ENCODE data around the gene RHOA.
"Not testable (repeated sequence)": the region's sequence is repeated elsewhere in the genome, so short reads cannot be mapped to it uniquely, and the experiment has no call there.

Gene RHOA

DNA sequence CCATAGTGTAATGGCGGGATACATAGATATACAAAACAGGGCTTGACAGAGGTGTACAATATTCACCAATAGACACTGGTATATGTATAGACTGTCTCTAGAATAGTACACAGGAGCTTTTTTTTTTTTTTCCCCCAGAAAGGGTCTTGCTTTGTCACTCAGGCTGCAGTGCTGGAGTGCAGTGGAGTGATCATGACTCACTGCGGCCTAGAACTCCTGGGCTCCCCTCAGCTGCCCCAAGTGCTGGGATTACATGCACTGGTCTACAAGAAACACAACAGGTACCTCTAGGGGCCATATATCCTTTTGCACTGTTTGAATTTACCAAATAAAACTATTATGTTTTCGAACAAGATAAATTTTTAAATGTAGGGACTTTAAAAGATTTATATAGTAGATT, 12.3 kb downstream of the RHOA start:
- peak; percentile 63 for DNase-seq
- Histone ChIP-seq H3K36me3 (ENCODE audit: control insufficient read depth in 1 of 2, insufficient read depth in 2 of 2, low read depth in 1 of 2, low read length in 2 of 2) (peaks cover 24 to 37% of the 10 kb centered on the region in 2 experiments), H3K18ac (ENCODE audit: low read depth in 1 of 2, low read length in 2 of 2) (no peak overlapping the region), H2BK12ac (ENCODE audit: low read length in 2 of 2) (no peak overlapping the region), H3K4me1 (ENCODE audit: control insufficient read depth, insufficient read depth, low read depth, low read length) (peaks cover 5% of the 10 kb centered on the region), H2BK15ac (ENCODE audit: low read depth, poor library complexity, severe bottlenecking) (no peak overlapping the region), H3K14ac (ENCODE audit: low read length in 2 of 2) (no peak overlapping the region), H2AFZ (ENCODE audit: low read depth, low read length) (no peak overlapping the region), H3K9me3 (ENCODE audit: control insufficient read depth, low read length) (no peaks in the 10 kb centered on the region), H2AK5ac (ENCODE audit: low read length, severe bottlenecking) (no peak overlapping the region), H4K8ac (ENCODE audit: low read length) (no peak overlapping the region), H3K79me1 (replicated peaks; ENCODE audit: low read length, poor library complexity, severe bottlenecking) (no peaks in the 10 kb centered on the region), H3K27me3 (ENCODE audit: control insufficient read depth in 1 of 2, insufficient read depth in 1 of 2, low read length in 2 of 2) (no peaks in the 10 kb centered on the region), H3K9ac (ENCODE audit: low read length) (no peak overlapping the region), H3K4me3 (ENCODE audit: insufficient read depth in 1 of 2, low read depth in 1 of 2, low read length in 2 of 2) (no peak overlapping the region), H3K27ac (ENCODE audit: low read length, poor library complexity, severe bottlenecking) (peak overlapping the region; percentile 29), H3K4ac (ENCODE audit: low read depth in 1 of 2, low read length in 2 of 2) (no peak overlapping the region), H2BK5ac (ENCODE audit: low read depth, low read length, poor library complexity, severe bottlenecking) (no peak overlapping the region), H3K23ac (ENCODE audit: low read length in 2 of 2) (no peak overlapping the region), H2BK120ac (ENCODE audit: low read depth, low read length) (no peak overlapping the region), H4K91ac (ENCODE audit: low read length) (no peak overlapping the region), H3K4me2 (ENCODE audit: low read length, poor library complexity, severe bottlenecking) (no peak overlapping the region)
- 84% methylated on average over 1 of the region's 3 CpGs for WGBS

GRCh38 chr3:49397470-49397869, 14.3 kb downstream of the RHOA start:
- WGBS = 84% methylated on average over 3 of the region's 4 CpGs
- H3K14ac ChIP-seq (ENCODE audit: low read length in 2 of 2) = no peak overlapping the region
- no peak overlapping the region for H3K18ac ChIP-seq (ENCODE audit: low read depth in 1 of 2, low read length in 2 of 2)
- DNase-seq = peak; percentile 52
- H3K9me3 ChIP-seq (ENCODE audit: control insufficient read depth, low read length) = no peaks in the 10 kb centered on the region
- no peak overlapping the region for H2AK5ac ChIP-seq (ENCODE audit: low read length, severe bottlenecking)
- no peak overlapping the region for H3K23ac ChIP-seq (ENCODE audit: low read length in 2 of 2)
- H3K4me1 ChIP-seq (ENCODE audit: control insufficient read depth, insufficient read depth, low read depth, low read length) = peaks cover 4% of the 10 kb centered on the region
- no peak overlapping the region for H3K27ac ChIP-seq (ENCODE audit: low read length, poor library complexity, severe bottlenecking)
- H3K4ac ChIP-seq (ENCODE audit: low read depth in 1 of 2, low read length in 2 of 2) = no peak overlapping the region
- no peak overlapping the region for H3K4me2 ChIP-seq (ENCODE audit: low read length, poor library complexity, severe bottlenecking)
- no peaks in the 10 kb centered on the region for H3K27me3 ChIP-seq (ENCODE audit: control insufficient read depth in 1 of 2, insufficient read depth in 1 of 2, low read length in 2 of 2)
- H3K79me1 ChIP-seq (replicated peaks; ENCODE audit: low read length, poor library complexity, severe bottlenecking) = no peaks in the 10 kb centered on the region
- no peak overlapping the region for H3K4me3 ChIP-seq (ENCODE audit: insufficient read depth in 1 of 2, low read depth in 1 of 2, low read length in 2 of 2)
- H2BK12ac ChIP-seq (ENCODE audit: low read length in 2 of 2) = no peak overlapping the region
- no peak overlapping the region for H4K91ac ChIP-seq (ENCODE audit: low read length)
- H2BK15ac ChIP-seq (ENCODE audit: low read depth, poor library complexity, severe bottlenecking) = no peak overlapping the region
- no peak overlapping the region for H3K9ac ChIP-seq (ENCODE audit: low read length)
- H2BK5ac ChIP-seq (ENCODE audit: low read depth, low read length, poor library complexity, severe bottlenecking) = no peak overlapping the region
- peaks cover 21 to 31% of the 10 kb centered on the region in 2 experiments for H3K36me3 ChIP-seq (ENCODE audit: control insufficient read depth in 1 of 2, insufficient read depth in 2 of 2, low read depth in 1 of 2, low read length in 2 of 2)
- H4K8ac ChIP-seq (ENCODE audit: low read length) = no peak overlapping the region
- no peak overlapping the region for H2BK120ac ChIP-seq (ENCODE audit: low read depth, low read length)
- no peak overlapping the region for H2AFZ ChIP-seq (ENCODE audit: low read depth, low read length)

DNA sequence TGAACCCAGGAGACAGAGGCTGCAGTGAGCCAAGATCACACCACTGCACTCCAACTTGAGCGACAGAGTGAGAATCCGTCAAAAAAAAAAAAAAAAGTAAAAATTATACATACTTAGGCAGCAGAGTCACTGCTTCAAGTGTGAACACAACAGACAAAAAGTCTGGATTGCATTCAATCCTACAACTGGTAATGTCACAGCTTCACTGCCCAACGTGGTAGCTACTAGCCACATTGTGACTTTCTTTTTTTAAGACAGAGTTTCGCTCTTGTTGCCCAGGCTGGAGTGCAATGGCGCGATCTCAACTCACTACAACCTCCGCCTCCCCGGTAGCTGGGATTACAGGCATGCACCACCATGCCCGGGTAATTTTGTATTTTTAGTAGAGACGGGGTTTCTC, 20.5 kb downstream of the RHOA start:
- H3K79me1 ChIP-seq (replicated peaks; ENCODE audit: low read length, poor library complexity, severe bottlenecking); H3K4me2 ChIP-seq (ENCODE audit: low read length, poor library complexity, severe bottlenecking); H3K23ac ChIP-seq (ENCODE audit: low read length in 2 of 2); H4K8ac ChIP-seq (ENCODE audit: low read length); H4K91ac ChIP-seq (ENCODE audit: low read length); H3K4ac ChIP-seq (ENCODE audit: low read depth in 1 of 2, low read length in 2 of 2); H3K9me3 ChIP-seq (ENCODE audit: control insufficient read depth, low read length); H2AK5ac ChIP-seq (ENCODE audit: low read length, severe bottlenecking); H3K27me3 ChIP-seq (ENCODE audit: control insufficient read depth in 1 of 2, insufficient read depth in 1 of 2, low read length in 2 of 2); H3K4me1 ChIP-seq (ENCODE audit: control insufficient read depth, insufficient read depth, low read depth, low read length); H3K18ac ChIP-seq (ENCODE audit: low read depth in 1 of 2, low read length in 2 of 2); H2BK120ac ChIP-seq (ENCODE audit: low read depth, low read length); H2BK12ac ChIP-seq (ENCODE audit: low read length in 2 of 2); H2AFZ ChIP-seq (ENCODE audit: low read depth, low read length); H2BK15ac ChIP-seq (ENCODE audit: low read depth, poor library complexity, severe bottlenecking); H3K14ac ChIP-seq (ENCODE audit: low read length in 2 of 2); H3K4me3 ChIP-seq (ENCODE audit: insufficient read depth in 1 of 2, low read depth in 1 of 2, low read length in 2 of 2); DNase-seq; H3K9ac ChIP-seq (ENCODE audit: low read length); H3K27ac ChIP-seq (ENCODE audit: low read length, poor library complexity, severe bottlenecking); H2BK5ac ChIP-seq (ENCODE audit: low read depth, low read length, poor library complexity, severe bottlenecking): not testable (repeated sequence)
- WGBS = 98% methylated on average over 10 of the region's 10 CpGs
- peaks cover 10 to 23% of the 10 kb centered on the region in 2 experiments for H3K36me3 ChIP-seq (ENCODE audit: control insufficient read depth in 1 of 2, insufficient read depth in 2 of 2, low read depth in 1 of 2, low read length in 2 of 2)

- no peak overlapping the region for H3K23ac ChIP-seq (ENCODE audit: low read length in 2 of 2)
- 100% methylated on average over 6 of the region's 6 CpGs for WGBS
- no peak overlapping the region for H3K4me2 ChIP-seq (ENCODE audit: low read length, poor library complexity, severe bottlenecking)
Observed at GRCh38 chr3:49389297-49389696, 22.5 kb downstream of the RHOA start.

More at GRCh38 chr3:49389297-49389696, 22.5 kb downstream of the RHOA start:
- Histone ChIP-seq H3K4me1 (ENCODE audit: control insufficient read depth, insufficient read depth, low read depth, low read length) (peaks cover 1% of the 10 kb centered on the region), H3K14ac (ENCODE audit: low read length in 2 of 2) (no peak overlapping the region), H4K8ac (ENCODE audit: low read length) (peak overlapping the region; percentile 13), H3K18ac (ENCODE audit: low read depth in 1 of 2, low read length in 2 of 2) (no peak overlapping the region), H2AK5ac (ENCODE audit: low read length, severe bottlenecking) (no peak overlapping the region), H3K9me3 (ENCODE audit: control insufficient read depth, low read length) (no peaks in the 10 kb centered on the region), H2BK15ac (ENCODE audit: low read depth, poor library complexity, severe bottlenecking) (no peak overlapping the region), H3K4ac (ENCODE audit: low read depth in 1 of 2, low read length in 2 of 2) (no peak overlapping the region), H2BK120ac (ENCODE audit: low read depth, low read length) (no peak overlapping the region), H4K91ac (ENCODE audit: low read length) (no peak overlapping the region), H3K79me1 (replicated peaks; ENCODE audit: low read length, poor library complexity, severe bottlenecking) (no peaks in the 10 kb centered on the region), H2AFZ (ENCODE audit: low read depth, low read length) (no peak overlapping the region), H2BK5ac (ENCODE audit: low read depth, low read length, poor library complexity, severe bottlenecking) (no peak overlapping the region), H3K4me3 (ENCODE audit: insufficient read depth in 1 of 2, low read depth in 1 of 2, low read length in 2 of 2) (no peak overlapping the region), H3K27ac (ENCODE audit: low read length, poor library complexity, severe bottlenecking) (no peak overlapping the region), H2BK12ac (ENCODE audit: low read length in 2 of 2) (no peak overlapping the region), H3K27me3 (ENCODE audit: control insufficient read depth in 1 of 2, insufficient read depth in 1 of 2, low read length in 2 of 2) (no peaks in the 10 kb centered on the region), H3K9ac (ENCODE audit: low read length) (no peak overlapping the region), H3K36me3 (ENCODE audit: control insufficient read depth in 1 of 2, insufficient read depth in 2 of 2, low read depth in 1 of 2, low read length in 2 of 2) (peaks cover 6 to 7% of the 10 kb centered on the region in 2 experiments)
- no peak for DNase-seq

Measured in mesenchymal stem cell (in vitro differentiated cells and primary cell).